ENCODE data around the gene DEXI. TPM values are rescaled to one million over a fixed set of nuclear protein-coding genes. Genes with fewer than 3 reads are reported as not detected.
A peak's percentile ranks its signal among the peaks of the same experiment; 100 is the strongest.

The DEXI gene
- total and polyA plus RNA-seq, 2 of the 13 experiments (the other 11 are each of a cell fraction or from before 2014, with no cell fraction given), result 51.5 to 70.4 TPM

GRCh38 chr16:10895053-10895946 is 47.0 kb downstream of the DEXI start:
- 32% methylated on average over 17 of the region's 17 CpGs for WGBS (ENCODE audit: low lambda C conversion rate)
- ChIA-PET POLR2A (no interaction called here), CTCF (ENCODE audit: low intra/inter-chr PET ratio, low total read pairs) (no interaction called here)
- intact Hi-C loops (cut with micrococcal nuclease; ENCODE audit: unreplicated experiment) (no loop called here), in situ Hi-C loops (cut with HindIII; ENCODE audit: extremely low pct_ligation_motif_present, low pct_unique_long_range_greater_than_20kb) (no loop called here)
- H3K9me3 ChIP-seq (ENCODE audit: low read length), result no peaks in the 10 kb centered on the region
- no peaks in the 10 kb centered on the region for H3K4me1 ChIP-seq (ENCODE audit: insufficient read depth, low read length)
- no peaks in the 10 kb centered on the region for H3K36me3 ChIP-seq (replicated peaks in 1 of 2; ENCODE audit: control insufficient read depth in 1 of 2, insufficient read depth in 2 of 2, low read length in 2 of 2)
- no peak overlapping the region for H2AFZ ChIP-seq (ENCODE audit: low read length)
- no peaks in the 10 kb centered on the region for H3K79me2 ChIP-seq (ENCODE audit: insufficient read depth, low read length)
- FAIRE-seq (no peak), DNase-seq (ENCODE audit: low spot score) (peak; percentile 48), ATAC-seq (peak; percentile 79)
- H4K20me1 ChIP-seq (ENCODE audit: insufficient read depth, low read length), result no peaks in the 10 kb centered on the region; the same call in 1 of the 2 replicates
- no peak overlapping the region for H3K4me2 ChIP-seq (ENCODE audit: low read depth, low read length)
- H3K4me3 ChIP-seq (replicated peaks in 1 of 3; ENCODE audit: insufficient read depth in 1 of 3, low read depth in 2 of 3, low read length in 3 of 3), result no peak overlapping the region
- BruUV-seq (replicated peaks), result no TSS peak
- no peak overlapping the region for H3K27ac ChIP-seq (ENCODE audit: extremely low read length, insufficient read depth, low read length)
- 0 out of 5 replicates have a peak, but pooled peaks cover 0 to 2% of the 10 kb centered on the region in 2 experiments for H3K27me3 ChIP-seq (ENCODE audit: control insufficient read depth in 1 of 2, insufficient read depth in 2 of 2, low read length in 2 of 2)
- no peak overlapping the region for H3K9ac ChIP-seq (ENCODE audit: insufficient read depth, low read depth, low read length)
- TF ChIP-seq JUN (CRISPR knock-in tag; IDR thresholded peaks at IDR 0.05) (no peak; the same call in 1 of the 2 replicates), RARA (CRISPR knock-in tag; IDR thresholded peaks at IDR 0.05) (peak; percentile 64; the same call in 1 of the 2 replicates), KLF12 (CRISPR knock-in tag; IDR thresholded peaks at IDR 0.05; ENCODE audit: borderline replicate concordance) (no peak), SNAPC5 (CRISPR knock-in tag; IDR thresholded peaks at IDR 0.05; ENCODE audit: borderline replicate concordance) (no peak), KDM4B (CRISPR knock-in tag; IDR thresholded peaks at IDR 0.05) (peak; percentile 86), SAFB2 (CRISPR knock-in tag; IDR thresholded peaks at IDR 0.05; ENCODE audit: borderline replicate concordance, low read depth) (peak; percentile 61; the same call in 1 of the 2 replicates), ZKSCAN8 (CRISPR knock-in tag; IDR thresholded peaks at IDR 0.05; ENCODE audit: borderline replicate concordance) (no peak), MYNN (CRISPR knock-in tag; IDR thresholded peaks at IDR 0.05; ENCODE audit: low read depth) (peak; percentile 91; the same call in 1 of the 2 replicates), RFX5 (IDR thresholded peaks at IDR 0.05; ENCODE audit: low read depth, low read length) (no peak), HNRNPL (IDR thresholded peaks at IDR 0.05; ENCODE audit: low read depth, low read length) (no peak), ZNF747 (CRISPR knock-in tag; IDR thresholded peaks at IDR 0.05; ENCODE audit: borderline replicate concordance) (peak; percentile 69; the same call in 1 of the 2 replicates), ZNF234 (CRISPR knock-in tag; conservative IDR thresholded peaks at IDR 0.05) (no peak; the same call in 1 of the 2 replicates), LBX2 (CRISPR knock-in tag; IDR thresholded peaks at IDR 0.05; ENCODE audit: borderline replicate concordance) (peak; percentile 86; the same call in 1 of the 2 replicates), ZNF766 (CRISPR knock-in tag; IDR thresholded peaks at IDR 0.05; ENCODE audit: borderline replicate concordance) (peak; percentile 77; the same call in 1 of the 2 replicates), RBFOX2 (IDR thresholded peaks at IDR 0.05; ENCODE audit: low read depth, low read length) (no peak), NPAS2 (CRISPR knock-in tag; IDR thresholded peaks at IDR 0.05; ENCODE audit: borderline replicate concordance) (no peak), ZNF33A (CRISPR knock-in tag; IDR thresholded peaks at IDR 0.05; ENCODE audit: borderline replicate concordance) (no peak), IRX3 (CRISPR knock-in tag; IDR thresholded peaks at IDR 0.05; ENCODE audit: borderline replicate concordance, low read depth) (peak; percentile 85), NFE2L1 (CRISPR knock-in tag; IDR thresholded peaks at IDR 0.05; ENCODE audit: borderline replicate concordance) (0 out of 2 replicates have a peak, but pooled peaks have one; percentile 51), FOXO1 (CRISPR knock-in tag; IDR thresholded peaks at IDR 0.05) (peak; percentile 52; the same call in 1 of the 2 replicates), ZNF510 (CRISPR knock-in tag; IDR thresholded peaks at IDR 0.05; ENCODE audit: low read depth) (0 out of 2 replicates have a peak, but pooled peaks have one; percentile 77)
- TF ChIP-seq, protein P1, sequence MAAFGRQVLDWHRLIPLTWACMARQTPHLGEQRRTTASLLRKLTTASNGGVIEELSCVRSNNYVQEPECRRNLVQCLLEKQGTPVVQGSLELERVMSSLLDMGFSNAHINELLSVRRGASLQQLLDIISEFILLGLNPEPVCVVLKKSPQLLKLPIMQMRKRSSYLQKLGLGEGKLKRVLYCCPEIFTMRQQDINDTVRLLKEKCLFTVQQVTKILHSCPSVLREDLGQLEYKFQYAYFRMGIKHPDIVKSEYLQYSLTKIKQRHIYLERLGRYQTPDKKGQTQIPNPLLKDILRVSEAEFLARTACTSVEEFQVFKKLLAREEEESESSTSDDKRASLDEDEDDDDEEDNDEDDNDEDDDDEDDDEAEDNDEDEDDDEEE (CRISPR knock-in tag; IDR thresholded peaks at IDR 0.05), result 0 out of 2 replicates have a peak, but pooled peaks have one; percentile 89
